GM18511 (cell line): Measurements from ENCODE around the gene ZIC2.
"Not testable (repeated sequence)": the region's sequence is repeated elsewhere in the genome, so short reads cannot be mapped to it uniquely, and the experiment has no call there.

Experiments
- ATAC-seq: cut with Tn5 transposase; IDR thresholded peaks from one replicate; pipeline ENCODE4 v1.9.1; 2021; ENCODE audit warnings: mild to moderate bottlenecking, moderate library complexity; ENCODE audit not compliant: unreplicated experiment

The ZIC2 gene

DNA sequence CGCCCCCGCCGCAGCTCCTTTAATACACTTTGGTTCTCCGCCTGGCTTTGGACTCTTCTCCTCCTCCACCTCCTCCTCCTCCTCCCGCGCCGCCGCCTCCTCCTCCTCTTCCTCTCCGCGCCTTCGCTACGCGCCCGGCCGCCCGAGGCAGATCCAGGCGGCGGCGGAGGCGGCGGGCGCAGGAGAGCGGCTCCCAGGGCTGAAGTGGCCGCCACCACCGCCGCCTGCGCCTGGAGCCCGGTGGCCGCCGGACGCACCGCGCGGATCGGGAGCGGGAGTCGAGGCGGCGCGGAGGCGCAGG lies at the start of gene ZIC2:
Gene ZIC2, plus strand, starts transcription at position 50 of the 301 bp plus-strand sequence. CDS start 281 bp downstream, outside the sequence.
- ATAC-seq, result no peak

DNA sequence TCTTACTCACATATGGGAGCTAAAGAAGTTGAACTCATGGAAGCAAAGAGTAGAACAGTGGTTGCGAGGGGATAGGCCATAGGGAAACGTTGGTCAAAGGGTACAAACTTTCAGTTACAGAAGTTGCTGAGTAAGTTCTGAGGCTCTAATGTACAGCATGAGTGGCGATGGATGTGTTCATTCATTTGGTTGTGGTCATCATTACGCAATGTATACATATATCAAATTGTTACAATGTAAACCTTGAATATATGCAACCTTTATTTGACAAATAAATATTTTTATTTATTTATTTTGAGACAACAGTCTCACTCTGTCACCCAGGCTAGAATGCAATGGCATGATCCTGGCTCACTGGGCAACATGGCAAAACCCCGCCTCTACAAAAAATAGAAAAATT lies 48.7 kb upstream of the ZIC2 start:
- no peak for ATAC-seq

DNA sequence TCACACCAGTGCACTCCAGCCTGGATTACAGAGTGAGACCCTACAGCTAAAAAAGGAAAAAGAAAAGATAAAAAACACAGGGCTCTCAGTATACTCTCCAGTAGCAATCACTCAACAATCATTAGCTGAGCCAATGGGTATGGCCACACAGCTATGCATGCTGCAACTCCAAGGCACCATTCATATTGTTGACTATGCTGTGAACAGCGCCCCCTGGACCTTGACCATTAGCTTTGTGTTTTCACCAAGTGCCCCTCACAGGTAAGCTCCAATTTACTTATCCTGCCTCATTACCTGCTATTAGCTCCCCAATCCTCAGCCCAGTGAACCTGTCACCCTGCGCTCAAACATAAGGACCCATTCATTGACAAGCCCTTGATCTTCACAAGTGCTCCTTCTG lies 45.8 kb upstream of the ZIC2 start:
- ATAC-seq, result no peak

DNA sequence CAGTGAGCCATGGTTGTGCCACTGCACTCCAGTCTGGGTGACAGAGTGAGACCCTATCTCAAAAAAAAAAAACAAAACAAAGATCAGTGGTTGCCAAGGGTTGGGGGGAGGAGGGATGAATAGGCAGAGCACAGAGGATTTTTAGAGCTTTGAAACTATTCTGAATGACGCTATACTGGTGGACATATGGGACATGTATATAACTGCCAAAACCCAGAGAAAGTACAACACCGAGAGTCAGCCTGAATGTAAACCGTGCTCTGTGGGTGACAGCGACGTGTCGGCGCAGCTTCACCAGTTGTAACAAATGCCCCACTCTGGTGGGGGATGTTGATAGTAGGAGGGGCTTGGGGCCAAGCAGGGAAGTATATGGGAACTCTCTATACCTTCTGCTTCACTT lies 42.9 kb upstream of the ZIC2 start:
- no peak for ATAC-seq

DNA sequence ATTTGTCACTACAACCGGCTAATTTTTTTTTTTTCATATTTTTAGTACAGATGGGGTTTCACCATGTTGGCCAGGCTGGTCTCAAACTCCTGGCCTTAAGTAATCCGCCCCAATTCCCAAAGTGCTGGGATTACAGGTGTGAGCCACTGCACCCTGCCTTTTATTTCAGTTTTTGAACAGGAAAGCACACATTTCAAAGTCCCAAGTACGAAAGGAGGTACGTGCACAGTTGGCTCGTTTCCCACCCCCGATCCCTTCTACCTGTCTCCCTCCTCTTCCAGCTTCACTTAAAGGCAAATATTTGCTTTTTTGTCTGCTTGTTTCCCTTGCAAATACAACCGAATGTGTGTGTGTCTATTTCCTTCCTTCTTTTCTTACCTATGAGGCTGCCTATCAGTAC lies 40.5 kb upstream of the ZIC2 start:
- no peak for ATAC-seq

DNA sequence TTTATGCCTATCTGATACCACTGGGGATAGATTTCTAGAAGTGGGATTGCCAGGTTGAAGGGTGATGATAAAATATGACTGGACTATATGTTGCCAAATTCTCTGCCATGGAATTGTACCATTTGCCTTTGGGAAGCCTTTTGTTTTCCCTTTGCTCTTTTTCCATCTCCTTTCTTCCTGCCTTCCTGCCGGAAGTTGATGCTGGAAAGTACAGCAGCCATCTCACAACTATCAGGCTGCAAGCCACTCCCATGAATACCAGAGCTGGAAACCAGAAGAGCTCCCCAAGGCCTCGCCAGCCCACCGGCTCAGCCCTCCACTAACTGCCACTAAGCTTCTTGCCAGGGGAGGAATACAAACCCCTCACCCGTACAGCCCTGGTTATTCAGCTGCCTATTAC lies 39.7 kb upstream of the ZIC2 start:
- ATAC-seq, result no peak

DNA sequence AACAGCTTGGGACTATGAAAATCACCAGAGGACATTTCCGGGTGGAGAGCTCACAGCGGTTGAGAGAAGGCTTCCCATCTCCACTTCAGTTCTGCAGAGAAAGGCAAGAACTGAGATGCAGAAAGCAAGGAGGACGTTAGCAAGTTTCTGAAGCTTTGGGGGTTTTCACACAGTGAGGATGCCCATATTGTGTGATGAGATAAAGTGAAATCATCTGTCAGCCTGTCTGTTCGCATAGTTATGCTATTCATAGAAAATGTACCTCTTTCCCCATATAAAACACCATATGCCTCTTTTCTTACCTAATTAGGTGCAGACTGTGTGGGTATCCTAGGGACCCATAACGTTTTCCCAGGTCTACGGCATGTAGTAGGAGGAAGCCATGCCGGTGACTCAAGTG lies 37.5 kb upstream of the ZIC2 start:
- ATAC-seq, result no peak

DNA sequence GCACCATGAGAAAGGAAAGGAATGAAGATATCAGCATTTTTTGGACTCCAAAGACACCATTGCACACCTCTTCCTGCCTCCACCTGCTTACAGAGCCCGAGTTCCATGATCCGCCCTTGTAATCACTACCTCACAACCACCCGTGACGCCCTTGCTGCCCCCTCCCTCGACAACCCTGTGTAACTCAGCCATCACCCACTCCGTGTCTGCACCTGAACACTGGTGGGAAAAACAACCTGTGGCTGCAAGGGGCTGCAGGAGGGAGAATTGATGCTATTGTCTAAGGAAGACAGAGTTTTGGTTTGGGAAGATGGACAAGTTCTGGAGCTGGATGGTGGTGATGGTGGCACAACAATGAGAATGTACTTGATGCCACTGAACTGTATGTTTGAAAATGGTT lies 37.0 kb upstream of the ZIC2 start:
- no peak for ATAC-seq

DNA sequence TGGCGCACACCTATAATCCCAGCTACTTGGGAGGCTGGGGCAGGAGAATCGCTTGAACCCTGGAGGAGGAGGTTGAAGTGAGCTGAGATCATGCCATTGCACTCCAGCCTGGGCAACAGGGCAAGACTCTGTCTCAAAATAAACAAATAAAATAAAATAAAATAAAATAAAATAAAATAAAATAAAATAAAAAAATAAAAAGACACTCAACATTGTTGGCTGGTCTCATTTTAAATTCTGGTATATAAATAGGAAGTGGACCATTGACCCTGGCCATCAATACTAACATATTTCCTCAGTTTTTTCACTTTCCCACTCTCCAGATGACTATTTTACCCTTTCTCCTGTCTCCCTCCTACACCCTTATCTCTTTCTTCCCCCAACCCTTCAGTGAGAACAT lies 36.1 kb upstream of the ZIC2 start:
- not testable (repeated sequence) for ATAC-seq

DNA sequence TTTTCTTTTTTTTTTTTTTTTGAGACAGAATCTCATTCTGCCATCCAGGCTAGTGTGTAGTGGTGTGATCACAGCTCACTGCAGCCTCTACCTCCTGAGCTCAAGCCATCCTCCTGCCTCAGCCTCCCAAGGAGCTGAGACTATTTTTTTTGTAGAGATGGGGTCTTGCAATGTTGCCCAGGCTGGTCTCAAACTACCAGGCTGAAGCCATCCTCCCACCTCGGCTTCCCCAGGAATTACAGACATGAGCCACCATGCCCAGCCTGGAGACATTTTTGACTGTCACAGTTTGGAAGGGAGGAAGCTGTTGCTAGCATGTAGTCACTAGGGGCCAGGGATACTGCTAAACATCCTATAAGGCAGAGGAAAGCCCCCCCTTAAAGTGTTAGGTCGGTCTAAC lies 33.9 kb upstream of the ZIC2 start:
- ATAC-seq, result no peak

DNA sequence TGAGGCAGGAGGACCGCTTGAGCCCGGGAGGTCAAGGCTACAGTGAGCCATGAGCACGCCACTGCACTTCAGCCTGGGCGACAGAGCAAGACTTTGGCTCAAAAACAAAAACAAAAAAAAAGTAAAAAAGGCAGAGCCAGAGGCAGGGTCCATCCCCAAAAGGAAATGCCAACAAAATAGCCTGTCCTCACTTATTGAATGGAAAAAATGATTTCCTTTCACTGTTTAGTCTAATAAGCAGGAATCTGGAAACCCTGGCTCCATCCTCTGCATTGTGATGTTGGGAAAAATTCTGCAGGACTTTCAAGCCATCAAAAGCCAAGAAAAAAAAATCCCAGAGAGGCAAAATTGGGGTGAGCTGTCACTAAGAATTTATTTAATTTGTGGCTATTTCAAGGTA lies 33.2 kb upstream of the ZIC2 start:
- ATAC-seq, result no peak

DNA sequence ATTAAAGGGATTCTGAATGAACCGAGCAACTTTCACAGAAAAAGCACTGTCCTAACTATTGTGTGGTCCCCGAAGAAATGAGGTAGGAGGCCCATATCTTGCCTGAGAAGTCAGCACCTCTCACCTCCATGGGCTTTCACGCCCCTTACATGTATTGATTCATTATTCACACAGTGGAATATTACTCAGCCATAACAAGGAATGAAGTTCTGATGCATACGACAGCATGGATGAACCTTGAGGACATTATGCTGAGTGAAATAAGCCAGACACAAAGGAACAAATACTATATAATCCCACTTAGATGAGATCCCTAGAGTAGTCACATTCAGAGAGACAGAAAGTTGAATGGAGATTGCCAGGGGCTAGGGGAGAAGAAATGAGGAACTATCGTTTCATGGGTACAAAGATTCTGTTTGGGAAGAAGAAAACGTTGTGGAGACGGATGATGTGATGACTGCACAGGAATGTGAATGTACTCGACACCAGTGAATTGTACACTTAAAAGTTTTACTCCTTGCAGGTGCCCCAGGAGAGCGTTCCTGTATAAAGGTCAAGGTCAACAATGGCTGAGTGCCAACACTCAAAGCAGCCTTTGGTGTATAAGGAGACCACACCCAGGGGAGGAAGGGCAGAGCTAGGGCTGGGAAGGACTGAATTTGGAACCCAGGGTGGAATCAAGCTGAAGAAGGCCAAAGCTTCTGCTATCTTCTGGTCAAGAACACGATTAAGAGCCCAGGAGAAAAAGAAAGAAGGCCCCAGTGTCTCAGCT lies 32.5 kb upstream of the ZIC2 start:
- no peak for ATAC-seq

DNA sequence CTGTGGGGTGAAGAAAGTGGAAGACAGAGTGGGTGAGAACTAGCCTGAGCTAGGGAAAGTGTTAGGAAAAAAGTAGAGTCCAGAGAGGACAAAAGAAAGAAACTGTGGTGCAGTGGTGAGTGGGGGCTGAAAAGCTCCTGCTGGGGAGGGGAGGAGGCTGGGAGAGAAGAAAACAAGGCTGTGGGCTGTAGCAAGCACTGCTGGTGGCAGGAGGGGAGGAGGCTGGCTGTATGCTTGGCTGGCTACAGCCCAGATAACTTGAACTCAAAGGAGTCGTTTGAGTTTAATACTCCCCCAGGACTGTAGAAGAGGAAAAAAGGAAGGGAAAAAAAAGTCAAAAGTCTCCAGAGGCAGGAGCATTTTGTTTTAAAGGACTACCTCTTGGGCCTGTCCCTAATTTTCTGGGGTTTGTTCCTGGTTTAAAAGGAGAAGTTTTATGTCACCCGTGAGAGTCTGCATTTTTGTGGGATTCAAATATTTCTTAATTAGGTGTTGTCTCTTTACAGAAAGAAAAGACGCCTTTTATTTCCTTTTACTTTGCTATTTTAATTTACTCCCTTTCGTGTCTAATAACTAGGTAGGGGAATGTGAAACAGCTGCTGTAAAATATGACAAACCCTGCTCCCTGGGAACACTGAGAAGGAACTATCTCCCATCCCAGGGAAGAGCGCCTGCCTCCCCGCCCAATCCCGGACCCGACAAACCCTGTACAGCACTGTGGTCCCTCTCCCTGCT lies 31.7 kb upstream of the ZIC2 start:
- no peak for ATAC-seq

DNA sequence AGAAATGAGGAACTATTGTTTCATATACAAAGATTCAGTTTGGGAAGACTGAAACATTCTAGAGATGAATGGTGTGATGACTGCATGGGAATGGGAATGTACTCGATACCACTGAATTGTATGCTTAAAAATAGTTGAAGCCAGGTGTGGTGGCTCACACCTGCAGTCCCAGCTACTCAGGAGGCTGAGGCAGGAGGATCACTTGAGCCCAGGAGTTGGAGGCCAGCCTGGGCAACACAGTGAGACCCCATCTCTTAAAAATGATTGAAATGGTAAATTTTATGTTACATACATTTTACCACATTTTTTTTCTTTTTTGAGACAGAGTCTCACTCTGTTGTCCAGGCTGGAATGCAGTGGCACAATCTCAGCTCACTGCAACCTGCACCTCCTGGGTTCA lies 29.9 kb upstream of the ZIC2 start:
- ATAC-seq, result not testable (repeated sequence)

DNA sequence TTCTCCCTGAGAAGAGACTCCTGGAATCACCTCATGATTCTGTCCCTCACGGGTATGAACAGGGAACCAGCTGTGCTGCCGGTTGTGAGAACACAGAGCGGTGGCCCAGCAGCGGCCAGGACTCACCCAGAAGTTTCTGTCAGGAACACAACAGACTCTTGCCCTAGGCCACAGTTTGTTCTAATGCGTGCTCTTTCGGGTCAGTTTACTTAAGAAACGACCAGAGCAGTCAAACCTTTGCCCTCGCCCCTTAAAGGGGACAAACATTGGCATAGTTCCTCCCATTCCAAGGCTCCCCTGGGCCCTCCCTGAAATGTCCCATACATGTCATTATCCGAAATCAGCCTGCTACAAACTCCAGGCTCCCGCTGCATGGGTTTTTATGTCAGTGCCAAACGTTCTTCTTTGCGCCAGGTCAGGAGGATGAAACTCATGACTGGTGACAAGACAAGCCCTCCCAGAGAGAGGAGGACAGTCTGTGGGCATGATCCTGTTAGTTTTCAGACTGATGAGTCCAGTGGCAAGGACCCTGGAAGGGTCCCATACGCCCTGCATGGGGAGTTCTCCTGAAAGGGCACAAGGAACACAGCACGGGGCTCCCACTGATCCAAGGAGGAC lies 28.3 kb upstream of the ZIC2 start:
- no peak for ATAC-seq

DNA sequence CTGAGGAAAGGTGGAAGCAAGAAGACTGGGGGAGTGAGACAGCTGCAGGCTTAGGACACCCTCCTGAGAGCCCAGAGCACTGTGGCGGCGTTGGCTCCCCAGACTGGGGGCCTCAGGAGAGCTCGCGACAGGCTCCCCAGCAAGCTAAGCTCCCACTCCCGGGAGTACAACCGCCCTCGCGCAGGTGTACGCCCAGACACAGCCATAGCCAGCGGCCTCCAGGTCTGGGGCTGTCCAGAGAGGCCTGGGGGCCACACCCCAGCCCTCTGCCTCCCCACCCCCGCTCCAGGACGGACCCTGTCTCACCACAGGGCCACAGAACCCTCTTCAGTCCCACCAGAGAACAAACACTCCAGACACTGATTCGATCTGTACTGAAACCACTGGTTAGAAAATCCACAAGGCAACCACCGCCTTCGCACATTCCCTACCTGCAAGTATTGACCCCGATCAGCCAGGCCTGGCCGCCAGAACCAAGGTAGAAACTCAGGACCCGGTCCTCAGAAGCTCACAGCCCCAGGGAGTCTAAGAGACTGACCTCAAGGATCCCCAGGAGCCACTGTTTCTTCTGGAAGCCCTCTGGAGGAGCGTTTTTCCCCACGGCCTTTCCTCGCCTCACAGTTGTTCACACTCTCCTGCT lies 26.4 kb upstream of the ZIC2 start:
- ATAC-seq, result no peak

DNA sequence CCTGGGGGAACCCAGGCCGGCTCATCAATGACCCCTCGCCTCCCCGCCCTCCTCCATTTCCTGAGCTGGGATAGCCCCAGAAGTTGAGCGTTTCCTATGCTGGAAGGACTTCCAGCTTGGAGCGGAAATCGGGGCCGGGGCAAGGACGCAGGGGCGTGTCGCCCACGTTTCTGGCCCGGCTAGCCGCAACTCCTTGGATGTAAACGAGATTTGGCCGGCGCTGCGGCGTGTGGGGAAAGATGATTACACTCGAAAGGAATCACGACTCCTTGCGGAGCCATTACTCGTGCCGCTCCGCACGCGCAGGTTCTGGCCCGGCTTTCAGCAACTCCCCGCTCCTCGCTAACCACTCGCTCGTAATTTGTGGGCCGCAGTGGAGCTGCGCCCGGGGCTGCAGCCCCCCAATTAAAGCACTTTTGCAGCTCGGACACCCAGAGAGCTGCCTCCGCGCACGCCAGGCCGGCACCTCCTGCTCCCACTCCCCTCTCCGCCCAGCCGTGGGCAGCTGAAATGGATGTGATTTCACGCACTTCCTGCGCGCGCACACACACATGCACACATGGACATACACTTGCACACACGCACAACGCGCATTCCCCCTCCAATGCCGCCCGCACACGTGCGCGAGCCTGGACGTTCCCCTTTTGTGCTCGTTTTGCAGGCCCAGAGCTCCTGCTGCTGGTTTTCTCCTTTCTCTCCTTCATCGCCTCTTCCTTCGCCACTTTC lies 25.7 kb upstream of the ZIC2 start:
- no peak for ATAC-seq

DNA sequence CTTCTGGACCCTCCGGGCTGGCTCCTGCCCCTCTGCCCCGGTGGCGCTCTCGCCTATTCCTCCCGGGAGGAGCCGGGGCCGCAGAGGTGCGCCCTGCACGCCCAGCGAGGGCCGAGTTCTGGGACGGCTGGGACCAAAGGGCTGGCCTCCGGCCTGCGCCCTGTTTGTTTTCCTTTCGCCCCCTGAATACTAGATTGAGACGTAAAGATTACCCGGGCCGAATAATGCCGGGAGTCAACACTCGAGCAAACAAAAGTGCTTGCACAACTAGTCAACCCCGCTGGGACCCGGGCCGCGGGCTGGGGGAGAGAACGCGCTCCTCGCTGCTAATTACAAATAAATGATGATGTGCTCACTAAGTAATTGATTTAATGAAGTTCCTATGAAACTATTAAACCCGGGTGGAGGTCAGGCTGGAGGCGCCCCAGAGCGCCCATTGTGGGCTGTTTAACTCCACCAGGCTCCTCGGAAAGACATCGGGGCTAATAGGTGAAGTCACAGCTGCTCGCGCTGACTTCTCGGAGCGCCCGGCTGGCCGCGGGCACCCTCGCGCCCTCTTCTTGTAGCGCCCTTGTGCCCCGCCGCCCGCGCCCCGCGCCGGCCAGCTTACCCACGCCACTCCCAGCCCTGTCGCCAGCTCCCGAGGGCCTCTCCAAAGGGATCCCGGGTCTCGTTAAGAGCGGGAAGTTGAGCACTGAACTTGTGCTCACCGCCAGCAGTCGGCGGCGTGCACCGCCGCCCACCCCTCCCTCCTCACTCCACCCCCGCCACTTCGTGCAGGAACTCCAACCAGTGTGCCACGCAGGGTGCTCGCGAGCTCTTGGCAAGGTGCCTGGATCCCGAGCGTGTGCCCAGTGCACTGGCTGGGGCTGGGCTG lies 24.9 kb upstream of the ZIC2 start:
- ATAC-seq, result no peak

DNA sequence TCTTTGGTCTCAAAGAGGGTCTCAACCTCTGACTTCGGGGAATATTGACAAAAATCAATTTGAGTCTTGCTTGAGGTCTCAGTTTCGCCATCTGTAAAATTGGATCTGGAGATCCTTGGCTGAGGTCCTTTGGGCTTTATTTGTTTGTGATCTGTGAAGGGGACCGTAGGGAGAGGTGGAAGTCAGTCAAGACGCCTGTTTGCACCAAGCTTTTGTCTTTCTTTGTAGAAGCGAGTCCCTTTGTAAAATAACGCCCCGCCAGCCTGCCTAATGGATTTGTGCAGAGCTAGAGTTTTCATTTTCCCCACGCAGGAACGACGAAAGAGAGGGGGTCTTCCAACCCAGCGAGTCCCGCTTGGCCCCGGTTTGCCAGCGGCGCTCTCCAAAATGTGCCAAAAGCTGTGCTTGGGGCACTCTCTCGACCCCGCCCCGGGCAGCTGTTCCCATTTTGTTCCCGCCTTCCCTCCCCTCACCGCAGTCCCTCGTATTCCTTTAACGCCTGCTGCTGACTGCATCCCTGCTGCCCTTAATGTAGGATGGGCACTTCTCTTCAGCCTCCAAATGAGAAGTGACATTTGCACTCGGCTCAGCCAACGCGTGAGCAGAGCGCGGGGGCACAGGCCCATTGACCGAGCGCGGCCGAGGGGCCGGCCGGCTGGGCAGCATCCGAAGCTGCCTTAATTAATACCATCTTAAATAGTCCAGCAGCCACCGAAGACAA lies 23.0 kb upstream of the ZIC2 start:
- ATAC-seq, result no peak

DNA sequence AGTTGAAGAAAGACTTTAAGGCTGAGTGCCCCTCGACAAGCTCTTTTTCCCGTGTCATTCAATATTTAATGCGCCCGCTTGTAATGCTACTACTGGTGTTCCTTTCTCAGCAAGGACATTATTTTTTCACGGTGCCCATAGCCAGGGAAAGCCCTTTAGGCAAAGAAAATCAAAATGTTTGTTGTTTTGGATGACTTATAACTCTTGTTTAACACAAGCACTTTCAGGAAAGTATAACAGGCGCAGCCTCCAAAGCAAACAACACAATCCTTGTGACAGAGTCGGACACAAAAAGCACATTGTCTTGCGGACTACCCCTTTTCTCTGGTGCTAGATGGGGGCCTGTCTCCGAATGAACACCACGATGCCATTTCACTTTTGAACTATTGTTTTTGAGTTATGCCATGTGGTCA lies 22.5 kb upstream of the ZIC2 start:
- ATAC-seq, result no peak
